Peyer's patch (tissue), 4 donors: ENCODE data around the gene CDC42SE2.

Experiments
- POLR2A ChIP-seq, 2 donors: fragments of 450-650 bp; IDR thresholded peaks; one replicate each; pipeline ENCODE4 v1.5.1; 2017; ENCODE audit warnings: antibody characterized with exemption in 2 of 2, mild to moderate bottlenecking in 2 of 2, moderate library complexity in 2 of 2
- TF ChIP-seq, protein P1 (sequence below), 6 experiments: fragments of 450-650 bp in 4 of 6; fragments of 200-600 bp in 2 of 6; sonication (generic) in 1 of 6; IDR thresholded peaks; one replicate each; pipeline ENCODE4 v1.5.1; 2017 to 2019; ENCODE audit warnings: antibody characterized with exemption in 6 of 6, mild to moderate bottlenecking in 3 of 6, moderate library complexity in 1 of 6

DNA sequence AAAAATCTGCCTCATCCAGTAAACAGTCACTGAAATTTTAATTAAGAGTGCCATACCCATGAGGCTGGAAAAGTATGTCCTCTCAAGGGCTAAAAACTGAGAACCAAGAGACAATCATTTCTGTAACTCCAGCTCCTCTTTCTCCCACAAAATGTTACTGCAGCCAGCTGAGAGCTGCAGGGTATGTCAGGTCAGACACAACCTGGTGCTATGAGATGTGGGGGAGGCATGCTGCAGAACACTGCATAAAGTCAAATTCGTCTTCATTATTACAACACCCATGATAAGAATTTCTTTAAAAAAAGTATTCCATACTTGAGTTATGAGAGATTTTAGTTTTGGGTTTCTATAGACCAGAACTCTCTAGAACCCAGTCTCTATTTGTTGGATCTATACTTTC, 162.2 kb downstream of the CDC42SE2 start:
- TF ChIP-seq, protein P1, sequence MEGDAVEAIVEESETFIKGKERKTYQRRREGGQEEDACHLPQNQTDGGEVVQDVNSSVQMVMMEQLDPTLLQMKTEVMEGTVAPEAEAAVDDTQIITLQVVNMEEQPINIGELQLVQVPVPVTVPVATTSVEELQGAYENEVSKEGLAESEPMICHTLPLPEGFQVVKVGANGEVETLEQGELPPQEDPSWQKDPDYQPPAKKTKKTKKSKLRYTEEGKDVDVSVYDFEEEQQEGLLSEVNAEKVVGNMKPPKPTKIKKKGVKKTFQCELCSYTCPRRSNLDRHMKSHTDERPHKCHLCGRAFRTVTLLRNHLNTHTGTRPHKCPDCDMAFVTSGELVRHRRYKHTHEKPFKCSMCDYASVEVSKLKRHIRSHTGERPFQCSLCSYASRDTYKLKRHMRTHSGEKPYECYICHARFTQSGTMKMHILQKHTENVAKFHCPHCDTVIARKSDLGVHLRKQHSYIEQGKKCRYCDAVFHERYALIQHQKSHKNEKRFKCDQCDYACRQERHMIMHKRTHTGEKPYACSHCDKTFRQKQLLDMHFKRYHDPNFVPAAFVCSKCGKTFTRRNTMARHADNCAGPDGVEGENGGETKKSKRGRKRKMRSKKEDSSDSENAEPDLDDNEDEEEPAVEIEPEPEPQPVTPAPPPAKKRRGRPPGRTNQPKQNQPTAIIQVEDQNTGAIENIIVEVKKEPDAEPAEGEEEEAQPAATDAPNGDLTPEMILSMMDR (IDR thresholded peaks at IDR 0.05): no peak
- TF ChIP-seq POLR2A (IDR thresholded peaks at IDR 0.05): no peak
